Heart left ventricle (tissue), 16 donors: ENCODE data around the gene MGLL. TPM values are rescaled to one million over a fixed set of nuclear protein-coding genes. Genes with fewer than 3 reads are reported as not detected.

Experiments used
- ATAC-seq, 4 donors: fragments of 200-7000 bp; cut with Tn5 transposase; one replicate each; pipeline ENCODE4 v1.9.1; 2020 to 2022; ENCODE audit warnings: moderate library complexity in 4 of 4, mild to moderate bottlenecking in 3 of 4, moderate number of reproducible peaks in 1 of 4
- DNase-seq, 5 donors: peaks; one replicate each; pipeline ENCODE4 v3.0.0-alpha.2; 2020
- H3K27ac ChIP-seq, 12 donors: fragments of 200-600 bp; sonication (generic) in 4 of 12; one replicate each; pipeline versions ENCODE4 v1.5.0 to v1.8.0; 2016 to 2022; ENCODE audit warnings: mild to moderate bottlenecking in 2 of 12
- H3K27me3 ChIP-seq, 9 donors: fragments of 200-600 bp; sonication (generic) in 2 of 9; one replicate each; pipeline versions ENCODE4 v1.5.1 to v1.8.0; 2016 to 2022; ENCODE audit warnings: mild to moderate bottlenecking in 3 of 9
- H3K36me3 ChIP-seq, 9 donors: fragments of 200-600 bp; sonication (generic) in 2 of 9; one replicate each; pipeline versions ENCODE4 v1.5.0 to v1.8.0; 2018 to 2022; ENCODE audit warnings: mild to moderate bottlenecking in 2 of 9
- H3K4me1 ChIP-seq, 12 donors: fragments of 200-600 bp; sonication (generic) in 4 of 12; one replicate each; pipeline versions ENCODE4 v1.5.0 to v1.8.0; 2016 to 2022; ENCODE audit warnings: mild to moderate bottlenecking in 3 of 12
- H3K4me3 ChIP-seq, 12 donors: fragments of 200-600 bp; sonication (generic) in 4 of 12; one replicate each; pipeline versions ENCODE4 v1.5.0 to v1.8.0; 2017 to 2022; ENCODE audit warnings: mild to moderate bottlenecking in 9 of 12, moderate library complexity in 4 of 12
- H3K9me3 ChIP-seq, 12 donors: fragments of 200-600 bp; sonication (generic) in 4 of 12; one replicate each; pipeline versions ENCODE4 v1.5.0 to v1.8.0; 2016 to 2022; ENCODE audit warnings: mild to moderate bottlenecking in 1 of 12
- CTCF ChIP-seq, 12 donors: fragments of 200-600 bp; sonication (generic) in 4 of 12; IDR thresholded peaks; one replicate each; pipeline versions ENCODE4 v1.5.0 to v1.8.0; 2018 to 2022; ENCODE audit warnings: antibody characterized with exemption in 12 of 12, mild to moderate bottlenecking in 5 of 12
- POLR2A ChIP-seq, 2 donors: fragments of 450-650 bp; IDR thresholded peaks; one replicate each; pipeline ENCODE4 v1.6.1; 2017; ENCODE audit warnings: antibody characterized with exemption in 2 of 2, mild to moderate bottlenecking in 2 of 2, moderate library complexity in 2 of 2
- WGBS, 4 donors: extraction: QIAGEN DNeasy Blood & Tissue Kit in 2 of 4; methylation state at CpG; one replicate each; pipeline versions ENCODE4 v1.1.5 to v1.1.7; 2013 to 2018; 5-methylcytosine and 5-hydroxymethylcytosine counted together
- intact Hi-C, 10 donors: fragments of 100-400 bp; cut with DNase I; formaldehyde crosslinking; loops; one replicate each; pipeline versions ENCODE4 v1.11.1 to v1.14.2; 2022
- polyA plus RNA-seq, 2 donors: library from polyadenylated mRNA; stranded (reverse); fragments of 200-250 nt; gene quantifications; one replicate each; pipeline ENCODE4 v1.2.3, GENCODE V29; 2013
- total RNA-seq, 9 donors: library from RNA; depleted of rRNA in 2 of 9; stranded (reverse); fragments of >200 nt in 2 of 9; fragmentation: NEBNext Ultra II Directional in 3 of 9; extraction: Animal tissue kit (Norgen Biotek cat#: 25700) in 3 of 9; gene quantifications; one replicate each; pipeline versions ENCODE4 v1.1.0 to v1.2.4, GENCODE V29; 2016 to 2023
- donor health status: ischemic (EF 13 %, LVEDD 7.1; RV severe dilation, severe dysfunction).
- donor health status: healthy with polysubstance abuse.
- donor health status: DM: no; HTN: yes; CAD: no.
- donor health status: DM: no; HTN: no; CAD: no.
- donor health status: ischemic (EF 25% LVEDD 6.9; RV normal size, moderate dysfunction).
- donor health status: ischemic (EF 25% LVEDD 5.7; RV mildly dilated, moderate dysfunction).
- donor health status: healthy.
- donor health status: DM: yes; HTN: yes; CAD: no.
- donor health status: ischemic (EF 35%, LVEDD 5.7; RV mildly dilated, moderate dysfunction).
- donor health status: nonischemic (EF 11% LVEDD 7.7; RV severe dilation, severe dysfunction).
- donor health status: DM: yes; HTN: yes; CAD: no.
- donor health status: PGD.
- donor health status: ischemic (EF 29% LVEDD 5.4; RV normal size, mild dysfunction).
- donor health status: nonischemic (EF 23%, LVEDD 6.1; RV moderate dilation, normal function).

MGLL gene
- total and polyA plus RNA-seq, 11 donors: 38.5 to 119 (median 78.9) TPM

DNA sequence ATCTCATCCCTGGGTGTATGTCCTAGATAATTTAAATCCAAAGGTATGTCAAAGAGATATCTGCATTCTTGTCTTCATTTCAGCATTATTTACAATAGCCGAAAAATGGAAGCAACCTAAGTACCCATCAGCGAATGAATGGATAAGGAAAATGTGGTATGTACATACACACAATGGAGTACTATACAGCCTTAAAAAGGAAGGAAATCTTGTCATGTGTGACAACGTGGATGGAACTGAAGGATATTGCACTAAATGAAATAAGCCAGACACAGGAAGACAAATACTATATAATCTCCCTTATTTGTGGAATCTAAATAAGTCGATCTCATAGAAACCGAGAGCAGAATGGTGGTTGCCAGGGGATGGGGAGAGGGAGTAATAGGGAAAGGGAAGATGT is 16.8 kb upstream of the MGLL start:
- ATAC-seq (no peak), DNase-seq (no peak)
- 91 to 94% (median 93%) methylated on average over 5 of the region's 5 CpGs for WGBS, 4 donors
- Histone ChIP-seq H3K36me3 (no peaks in the 10 kb centered on the region), H3K27me3 (peaks cover 0 to 4% (median 0%) of the 10 kb centered on the region in 9 donors), H3K4me1 (no peaks in the 10 kb centered on the region), H3K4me3 (no peak overlapping the region), H3K9me3 (no peaks in the 10 kb centered on the region), H3K27ac (no peak overlapping the region)
- intact Hi-C loops: loop anchor here in 5 of 10 donors (10.0 kb wide), 3 partner anchors 126 to 264 kb away; no protein-coding TSS in a partner anchor
- TF ChIP-seq CTCF (IDR thresholded peaks at IDR 0.05) (no peak), POLR2A (IDR thresholded peaks at IDR 0.05) (no peak)

DNA sequence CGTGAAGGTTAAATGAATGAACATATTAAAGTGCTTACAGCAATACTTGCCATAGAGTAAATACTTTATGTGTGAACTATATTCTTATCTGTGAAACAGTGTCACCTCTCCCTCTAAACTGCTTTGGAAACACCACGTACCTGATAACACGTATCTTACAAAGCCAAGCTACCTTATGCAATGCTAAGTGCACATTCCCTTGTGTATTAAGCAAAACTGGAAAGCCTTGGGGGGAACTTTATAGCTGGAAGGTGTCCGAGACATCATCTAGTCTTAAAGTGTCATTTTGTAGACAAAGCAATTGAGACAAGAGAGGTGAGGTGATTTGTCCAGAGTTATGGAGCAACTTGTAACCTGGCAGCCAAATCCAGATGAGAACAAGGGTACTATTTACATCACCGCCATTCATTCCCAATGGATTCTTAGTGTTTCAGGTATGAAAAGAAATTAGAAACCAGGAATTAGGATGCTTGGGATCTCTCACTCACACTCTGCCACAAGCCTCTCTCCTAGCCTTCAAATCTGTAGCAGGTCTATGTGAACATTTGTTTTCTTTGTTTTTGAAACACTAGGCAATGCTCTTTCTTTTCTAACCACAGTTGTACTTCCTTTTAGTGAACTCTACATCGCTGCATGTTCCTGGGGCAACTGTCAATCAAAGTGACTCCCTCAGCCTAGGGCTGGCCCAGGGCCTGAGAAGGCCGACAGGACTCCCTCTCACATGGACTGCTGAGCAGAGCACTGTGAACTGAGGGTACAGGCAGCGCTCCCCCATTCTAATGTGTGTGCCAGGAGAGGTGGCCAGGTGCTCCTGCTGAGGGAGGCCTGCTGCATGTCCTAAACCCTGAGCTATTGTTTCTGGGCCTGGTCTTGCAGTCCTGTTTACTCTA is 13.9 kb upstream of the MGLL start:
- H3K27me3 ChIP-seq: peaks cover 0 to 4% (median 0%) of the 10 kb centered on the region in 9 donors
- no peak overlapping the region for H3K27ac ChIP-seq
- ATAC-seq (no peak), DNase-seq (no peak)
- intact Hi-C loops: loop anchor here in 5 of 10 donors (10.0 kb wide), 3 partner anchors 129 to 261 kb away; no protein-coding TSS in a partner anchor
- H3K9me3 ChIP-seq: no peaks in the 10 kb centered on the region
- H3K4me1 ChIP-seq: no peaks in the 10 kb centered on the region
- no peak overlapping the region for H3K4me3 ChIP-seq
- TF ChIP-seq CTCF (IDR thresholded peaks at IDR 0.05): no peak
- no peak for TF ChIP-seq POLR2A (IDR thresholded peaks at IDR 0.05)
- no peaks in the 10 kb centered on the region for H3K36me3 ChIP-seq
- 81 to 87% (median 84%) methylated on average over 8 of the region's 8 CpGs for WGBS, 4 donors

DNA sequence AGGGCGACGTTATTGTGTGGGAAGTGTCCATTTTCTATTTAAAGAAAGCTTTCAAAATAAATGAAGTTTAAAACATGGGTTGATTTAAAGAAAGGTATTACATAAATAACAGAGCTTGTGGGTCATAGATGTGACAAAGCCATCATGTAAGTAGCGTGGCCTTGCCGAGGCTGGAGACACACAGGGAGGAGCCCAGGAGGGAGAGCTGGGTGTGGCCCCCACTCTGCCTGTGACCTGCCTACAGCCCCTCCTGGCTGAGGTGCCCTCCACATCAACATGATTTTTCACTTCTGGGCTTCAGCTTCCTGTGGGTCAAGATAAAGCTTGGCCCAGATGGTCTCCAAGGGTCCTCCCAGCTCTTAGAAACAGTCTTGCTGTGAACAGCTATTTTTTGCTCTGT is 12.5 kb upstream of the MGLL start:
- DNase-seq (no peak), ATAC-seq (no peak)
- no peak overlapping the region for H3K4me3 ChIP-seq
- intact Hi-C loops: loop anchor here in 9 of 10 donors (5.0 to 10.0 kb wide), 6 partner anchors 130 to 260 kb away; no protein-coding TSS in a partner anchor
- H3K27ac ChIP-seq: no peak overlapping the region
- H3K9me3 ChIP-seq: peaks cover 0 to 13% (median 5%) of the 10 kb centered on the region in 12 donors
- 90 to 95% (median 93%) methylated on average over 4 of the region's 4 CpGs for WGBS, 4 donors
- peaks cover 0 to 4% (median 0%) of the 10 kb centered on the region in 9 donors for H3K27me3 ChIP-seq
- H3K36me3 ChIP-seq: no peaks in the 10 kb centered on the region
- no peaks in the 10 kb centered on the region for H3K4me1 ChIP-seq
- no peak for TF ChIP-seq CTCF (IDR thresholded peaks at IDR 0.05)

DNA sequence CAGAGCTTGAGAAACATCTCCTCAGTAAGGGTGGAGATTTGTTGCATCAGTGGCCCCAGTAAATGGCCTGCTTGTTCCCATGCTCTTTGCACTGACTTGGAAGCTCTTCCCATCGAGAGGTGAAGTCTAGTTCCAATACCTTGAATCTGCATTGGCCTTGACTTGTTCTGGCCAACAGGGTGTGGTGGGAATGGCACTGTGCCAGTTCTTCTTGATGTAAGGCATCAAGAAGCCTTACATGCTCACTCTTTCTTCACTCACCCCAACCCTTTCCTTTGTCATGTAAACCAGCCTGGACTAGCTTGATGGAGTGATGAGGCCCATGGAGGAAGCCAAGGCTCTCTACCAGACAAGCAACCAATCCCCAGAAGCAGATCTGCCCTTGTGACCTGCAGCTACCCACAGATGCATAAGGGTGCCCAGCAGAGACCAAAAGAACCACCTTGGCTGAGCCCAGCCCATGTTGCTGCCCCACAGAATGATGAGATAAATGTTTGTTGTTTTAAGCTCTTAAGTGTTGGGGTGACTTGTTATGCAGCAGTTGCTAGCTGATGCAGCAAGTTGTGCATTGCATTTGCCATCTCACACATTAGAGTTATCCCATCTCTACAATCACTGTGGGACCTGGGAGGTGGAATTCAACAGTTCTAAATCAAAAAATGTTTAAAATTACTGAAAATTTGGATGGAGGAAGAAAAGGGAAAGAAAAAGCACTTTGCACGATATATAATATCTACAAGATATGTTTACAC is 11.1 kb upstream of the MGLL start:
- Histone ChIP-seq H3K9me3 (peaks cover 0 to 27% (median 14%) of the 10 kb centered on the region in 12 donors), H3K4me1 (no peaks in the 10 kb centered on the region), H3K4me3 (no peak overlapping the region), H3K27me3 (no peaks in the 10 kb centered on the region), H3K27ac (no peak overlapping the region), H3K36me3 (no peaks in the 10 kb centered on the region)
- ATAC-seq (no peak), DNase-seq (no peak)
- 96 to 98% (median 97%) methylated on average over 2 of the region's 2 CpGs for WGBS, 4 donors
- no peak for TF ChIP-seq CTCF (IDR thresholded peaks at IDR 0.05)
- no peak for TF ChIP-seq POLR2A (IDR thresholded peaks at IDR 0.05)
- intact Hi-C loops: loop anchor here (1.0 to 10.0 kb wide), 7 partner anchors 131 to 259 kb away; no protein-coding TSS in a partner anchor
